DOHH2 (cell line): Measurements from ENCODE around the gene CA6.

ENCODE experiments used
- CTCF ChIP-seq: fragments of 200-600 bp; sonication (generic); IDR thresholded peaks from one replicate; pipeline ENCODE4 v1.5.1; 2014; ENCODE audit warnings: antibody characterized with exemption, mild to moderate bottlenecking, low read depth, low read length; ENCODE audit not compliant: poor library complexity, severe bottlenecking
- EZH2phosphoT487 ChIP-seq: fragments of 200-600 bp; sonication (generic); IDR thresholded peaks from 2 replicates; pipeline ENCODE4 v1.6.1; 2017; ENCODE audit warnings: borderline replicate concordance, mild to moderate bottlenecking, antibody characterized with exemption, low read length, moderate library complexity, mixed read lengths

GRCh38 chr1:8939000-8939265 lies 6.7 kb upstream of the CA6 start:
- TF ChIP-seq CTCF (no peak), EZH2phosphoT487 (no peak)
